Measurements from ENCODE around the gene ZNF710. TPM values are rescaled to one million over a fixed set of nuclear protein-coding genes. Genes with fewer than 3 reads are reported as not detected.
A peak's percentile ranks its signal among the peaks of the same experiment; 100 is the strongest.

ZNF710 gene
- total and polyA plus RNA-seq, 2 of the 13 experiments (the other 11 are each of a cell fraction or from before 2014, with no cell fraction given): 4.7 to 20.6 TPM

GRCh38 chr15:90101130-90101968 lies 100.2 kb downstream of the ZNF710 start (continued):
- TF ChIP-seq THAP8 (CRISPR knock-in tag; IDR thresholded peaks at IDR 0.05; ENCODE audit: borderline replicate concordance) (no peak), TRIM22 (IDR thresholded peaks at IDR 0.05) (no peak), POGK (CRISPR knock-in tag; conservative IDR thresholded peaks at IDR 0.05) (no peak), ZBTB26 (CRISPR knock-in tag; IDR thresholded peaks at IDR 0.05; ENCODE audit: borderline replicate concordance) (no peak), ZNF235 (CRISPR knock-in tag; IDR thresholded peaks at IDR 0.05; ENCODE audit: borderline replicate concordance) (0 out of 2 replicates have a peak, but pooled peaks have one; percentile 15), HBP1 (CRISPR knock-in tag; IDR thresholded peaks at IDR 0.05; ENCODE audit: low read depth) (no peak), ZNF800 (CRISPR knock-in tag; IDR thresholded peaks at IDR 0.05) (no peak), ATF2 (CRISPR knock-in tag; IDR thresholded peaks at IDR 0.05) (no peak), ZNF274 (CRISPR knock-in tag; IDR thresholded peaks at IDR 0.05) (no peak), ZNF33A (CRISPR knock-in tag; IDR thresholded peaks at IDR 0.05; ENCODE audit: borderline replicate concordance) (no peak), RFX3 (CRISPR knock-in tag; IDR thresholded peaks at IDR 0.05) (peak; percentile 76), GMEB2 (CRISPR knock-in tag; IDR thresholded peaks at IDR 0.05; ENCODE audit: low read depth) (no peak)

Data from HepG2 (cell line).